Keratinocyte (primary cell): ENCODE measurements around the gene PSMB2.

Experiments used
- EZH2 ChIP-seq: IDR thresholded peaks from one replicate; pipeline ENCODE4 v1.6.1; 2012; ENCODE audit warnings: inconsistent platforms, mild to moderate bottlenecking, low read length, moderate library complexity
- TF ChIP-seq, protein P1 (sequence below), 3 experiments: IDR thresholded peaks in 1 of 3; conservative IDR thresholded peaks in 1 of 3; optimal IDR thresholded peaks in 1 of 3; 2 replicates in 2 of 3; 3 replicates in 1 of 3; pipeline versions ENCODE3 to v1.5.1; 2011; ENCODE audit warnings: low read length in 3 of 3, mild to moderate bottlenecking in 3 of 3, moderate library complexity in 2 of 3, control low read depth in 1 of 3, inconsistent platforms in 1 of 3; ENCODE audit not compliant: insufficient read depth in 2 of 3; ENCODE audit errors: extremely low read depth in 1 of 3

DNA sequence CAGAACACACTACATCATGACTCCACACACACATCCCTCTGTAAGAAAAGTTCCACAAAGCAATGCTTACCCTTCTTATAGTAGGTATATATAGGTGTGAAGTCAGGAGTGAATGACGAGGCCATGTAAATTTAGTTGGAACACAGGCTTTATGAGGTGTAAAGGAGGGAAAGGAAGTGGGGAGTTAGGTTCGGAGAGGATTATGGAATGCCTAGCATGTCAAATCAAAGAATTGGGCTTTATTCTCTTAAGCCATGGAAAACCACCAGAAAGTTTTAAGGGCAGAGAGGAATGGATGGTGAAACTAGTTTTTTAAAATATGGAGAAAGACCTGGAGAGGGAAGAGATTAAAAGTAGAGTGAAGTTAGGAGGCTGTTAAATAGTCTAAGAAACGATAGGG is 41.9 kb downstream of the PSMB2 start:
- TF ChIP-seq, protein P1, sequence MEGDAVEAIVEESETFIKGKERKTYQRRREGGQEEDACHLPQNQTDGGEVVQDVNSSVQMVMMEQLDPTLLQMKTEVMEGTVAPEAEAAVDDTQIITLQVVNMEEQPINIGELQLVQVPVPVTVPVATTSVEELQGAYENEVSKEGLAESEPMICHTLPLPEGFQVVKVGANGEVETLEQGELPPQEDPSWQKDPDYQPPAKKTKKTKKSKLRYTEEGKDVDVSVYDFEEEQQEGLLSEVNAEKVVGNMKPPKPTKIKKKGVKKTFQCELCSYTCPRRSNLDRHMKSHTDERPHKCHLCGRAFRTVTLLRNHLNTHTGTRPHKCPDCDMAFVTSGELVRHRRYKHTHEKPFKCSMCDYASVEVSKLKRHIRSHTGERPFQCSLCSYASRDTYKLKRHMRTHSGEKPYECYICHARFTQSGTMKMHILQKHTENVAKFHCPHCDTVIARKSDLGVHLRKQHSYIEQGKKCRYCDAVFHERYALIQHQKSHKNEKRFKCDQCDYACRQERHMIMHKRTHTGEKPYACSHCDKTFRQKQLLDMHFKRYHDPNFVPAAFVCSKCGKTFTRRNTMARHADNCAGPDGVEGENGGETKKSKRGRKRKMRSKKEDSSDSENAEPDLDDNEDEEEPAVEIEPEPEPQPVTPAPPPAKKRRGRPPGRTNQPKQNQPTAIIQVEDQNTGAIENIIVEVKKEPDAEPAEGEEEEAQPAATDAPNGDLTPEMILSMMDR (optimal IDR thresholded peaks at IDR 0.05 in 1 of 3, IDR thresholded peaks at IDR 0.05 in 1 of 3, conservative IDR thresholded peaks at IDR 0.05 in 1 of 3; ENCODE audit: extremely low read depth in 1 of 3, insufficient read depth in 2 of 3, low read length in 3 of 3): no peak
- no peak for TF ChIP-seq EZH2
